ENCODE measurements around the gene GRAMD2B.
A peak's percentile ranks its signal among the peaks of the same experiment; 100 is the strongest.
"Not testable (repeated sequence)": the region's sequence is repeated elsewhere in the genome, so short reads cannot be mapped to it uniquely, and the experiment has no call there.

The GRAMD2B gene

DNA sequence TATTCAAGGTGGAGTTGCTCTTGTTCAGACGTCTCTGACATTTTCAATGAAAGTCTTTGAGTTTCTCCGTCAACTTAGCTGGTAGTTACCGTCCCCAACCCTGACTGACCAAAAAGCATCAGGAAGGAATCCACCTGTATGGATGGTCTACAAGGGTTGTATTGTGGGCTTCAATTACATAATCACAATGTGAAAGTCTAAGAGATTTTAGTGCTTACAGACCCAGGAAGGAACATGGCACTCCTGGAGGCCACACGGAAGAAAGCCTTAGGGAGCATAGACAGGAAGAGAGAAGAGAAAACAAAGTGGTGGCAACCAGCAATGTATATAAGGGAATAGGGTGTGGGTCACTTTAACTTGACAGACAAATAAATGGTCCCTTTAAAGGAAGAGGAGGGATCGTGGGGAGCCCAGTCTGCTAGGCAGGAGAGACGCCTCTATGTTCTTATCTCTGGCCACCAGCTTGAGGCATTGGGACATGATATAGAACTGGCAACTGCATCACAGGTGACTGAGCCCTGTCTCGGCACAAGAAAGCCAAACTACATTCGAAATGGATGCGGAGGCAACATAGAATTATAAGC lies 91.4 kb downstream of the GRAMD2B start:
- DNase-seq = no peak

DNA sequence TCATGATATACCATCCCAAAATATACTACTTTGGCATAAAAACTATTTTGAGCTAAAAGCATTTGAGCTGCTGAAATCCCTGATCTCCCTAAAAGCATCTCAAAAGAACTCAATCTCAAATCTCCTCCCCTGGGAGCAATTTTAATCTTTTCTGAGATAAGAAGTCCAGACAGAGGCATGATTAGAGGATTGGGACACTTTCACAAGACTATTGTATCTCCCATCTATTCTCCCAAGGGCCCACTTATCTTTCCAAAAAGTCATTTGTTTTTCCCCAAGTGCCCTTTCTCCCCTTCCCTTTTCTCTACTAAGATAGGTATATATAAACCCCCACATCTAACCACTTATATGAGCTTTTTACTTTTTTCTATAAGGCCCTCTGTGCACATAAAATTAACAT lies 92.1 kb downstream of the GRAMD2B start:
- DNase-seq = no peak

DNA sequence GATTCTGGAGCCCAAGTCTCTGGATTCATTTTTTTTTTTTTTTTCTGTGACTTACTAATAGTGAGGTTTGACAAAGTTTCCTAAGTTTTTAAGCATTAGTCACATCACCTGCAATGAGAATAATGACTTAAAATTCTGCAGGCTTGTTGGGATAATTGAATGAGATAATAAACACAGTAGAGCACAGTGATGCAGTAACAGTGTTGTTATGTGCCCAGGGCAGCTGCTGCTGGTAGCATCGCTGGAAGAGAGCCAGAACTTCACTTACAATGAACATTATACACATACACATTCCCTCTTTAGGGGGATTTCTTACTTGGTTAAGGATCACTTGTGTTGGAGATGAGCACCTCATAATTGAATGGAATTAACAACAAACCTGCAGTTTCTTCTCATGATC lies 92.9 kb downstream of the GRAMD2B start:
- peak; percentile 23 for DNase-seq

DNA sequence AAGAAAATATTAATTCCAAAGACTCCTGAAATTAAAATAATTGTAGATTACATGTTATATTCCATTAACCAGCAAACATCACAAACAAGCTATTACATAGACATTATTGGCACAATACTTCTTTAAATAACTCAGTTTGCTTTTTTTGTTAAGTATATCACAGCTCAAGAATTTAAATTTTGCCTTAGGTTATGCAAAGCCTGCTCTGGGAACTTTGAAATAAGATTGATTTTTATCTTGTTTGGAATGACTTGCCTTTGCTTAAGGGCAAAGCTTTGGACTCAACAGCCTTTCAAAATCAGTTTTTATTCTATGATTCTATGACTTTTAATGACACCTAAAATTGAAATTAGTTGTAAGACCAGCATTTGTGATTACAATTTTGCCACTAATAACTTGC lies 93.6 kb downstream of the GRAMD2B start:
- DNase-seq = no peak

DNA sequence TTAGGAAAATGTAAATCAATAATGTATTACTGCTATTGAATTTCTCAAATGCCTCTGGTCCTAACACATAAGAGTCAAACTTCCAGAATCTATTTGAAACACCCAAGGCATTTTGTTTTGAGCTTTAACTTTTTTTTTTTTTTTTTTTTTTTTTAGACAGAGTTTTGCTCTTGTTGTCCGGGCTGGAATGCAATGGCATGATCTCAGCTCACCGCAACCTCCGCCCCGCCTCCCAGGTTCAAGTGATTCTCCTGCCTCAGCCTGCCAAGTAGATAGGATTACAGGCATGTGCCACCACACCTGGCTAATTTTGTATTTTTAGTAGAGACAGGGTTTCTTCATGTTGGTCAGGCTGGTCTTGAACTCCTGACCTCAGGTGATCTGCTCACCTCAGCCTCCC lies 96.0 kb downstream of the GRAMD2B start:
- DNase-seq = not testable (repeated sequence)

DNA sequence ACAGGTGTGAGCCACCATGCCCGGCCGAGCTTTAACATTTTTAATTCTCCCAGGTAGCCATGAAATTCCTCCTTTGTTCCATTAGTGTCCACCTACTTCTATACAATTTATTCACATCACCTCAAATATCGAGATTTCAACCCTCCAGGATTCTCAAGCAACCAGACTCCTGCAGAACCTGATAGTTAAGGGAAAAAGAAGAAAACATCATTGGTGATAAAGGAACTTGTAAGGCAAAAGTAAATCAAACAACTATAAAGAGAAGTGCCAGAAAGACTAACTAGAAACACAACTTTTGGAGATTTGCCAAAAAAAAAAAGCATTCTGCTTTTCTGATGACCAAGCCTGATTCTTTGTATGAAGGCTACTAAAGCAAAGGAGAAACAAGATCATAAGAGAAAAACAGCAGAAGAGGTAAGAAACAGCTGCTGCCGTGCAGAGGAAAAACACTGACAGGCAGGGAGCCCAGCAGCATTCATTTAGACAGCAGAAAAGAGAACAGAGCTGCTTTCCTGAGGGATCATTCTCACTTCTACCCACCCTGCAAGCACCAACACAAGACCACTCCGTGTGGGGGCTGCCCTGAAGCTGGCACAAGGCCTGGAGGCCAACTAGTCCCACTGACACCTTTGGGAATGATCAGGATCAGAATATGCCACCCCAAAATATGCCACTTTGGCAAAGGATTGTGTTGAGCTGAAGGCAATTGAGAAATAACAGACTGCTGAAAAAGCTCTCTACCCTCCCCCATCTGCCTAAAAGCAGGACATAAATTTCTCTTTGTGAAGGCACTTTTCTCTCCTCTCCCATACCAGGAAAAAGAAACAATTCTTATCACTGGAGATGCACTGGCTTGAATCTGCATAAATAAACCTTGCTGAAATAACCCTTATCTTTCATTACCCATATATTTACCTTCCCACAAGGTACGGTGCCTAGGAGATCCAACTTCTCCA lies 96.7 kb downstream of the GRAMD2B start:
- no peak for DNase-seq

DNA sequence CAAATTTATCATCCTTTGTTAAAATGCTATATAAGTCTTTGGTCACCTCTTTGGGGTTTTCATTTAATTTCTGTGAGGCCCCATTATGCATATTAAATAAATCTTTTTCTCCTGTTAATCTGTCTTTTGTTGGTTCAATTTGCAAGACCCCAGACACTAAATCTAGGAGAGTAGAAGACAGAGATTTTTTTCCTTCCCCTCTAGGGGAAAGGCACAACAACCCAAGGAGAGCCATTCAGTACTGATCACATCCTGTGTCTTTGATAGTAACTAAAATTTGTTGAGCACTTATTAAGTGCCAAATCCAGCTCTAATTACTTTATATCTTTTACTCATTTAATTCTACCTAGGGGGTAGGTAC lies 97.4 kb downstream of the GRAMD2B start:
- DNase-seq = no peak

DNA sequence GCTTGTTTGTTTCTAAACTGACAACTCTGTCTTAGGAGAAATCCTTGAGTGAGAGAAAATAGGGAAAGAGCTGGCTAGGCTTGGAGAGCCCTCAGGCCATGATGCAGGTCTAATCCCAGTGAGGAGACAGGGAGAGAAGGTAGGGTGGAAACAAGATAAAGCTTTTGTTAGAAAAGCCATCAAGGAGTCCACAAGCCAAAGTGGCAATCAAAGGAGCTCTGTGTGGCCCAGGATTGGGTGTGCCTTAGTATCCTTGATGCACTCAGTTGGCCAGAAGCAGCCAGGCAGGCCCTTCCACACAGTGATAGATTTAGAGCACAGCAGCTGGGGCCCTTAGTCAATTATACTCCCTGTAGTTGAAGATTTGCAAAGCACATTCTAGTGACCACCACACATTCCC lies 97.9 kb downstream of the GRAMD2B start:
- DNase-seq = no peak

DNA sequence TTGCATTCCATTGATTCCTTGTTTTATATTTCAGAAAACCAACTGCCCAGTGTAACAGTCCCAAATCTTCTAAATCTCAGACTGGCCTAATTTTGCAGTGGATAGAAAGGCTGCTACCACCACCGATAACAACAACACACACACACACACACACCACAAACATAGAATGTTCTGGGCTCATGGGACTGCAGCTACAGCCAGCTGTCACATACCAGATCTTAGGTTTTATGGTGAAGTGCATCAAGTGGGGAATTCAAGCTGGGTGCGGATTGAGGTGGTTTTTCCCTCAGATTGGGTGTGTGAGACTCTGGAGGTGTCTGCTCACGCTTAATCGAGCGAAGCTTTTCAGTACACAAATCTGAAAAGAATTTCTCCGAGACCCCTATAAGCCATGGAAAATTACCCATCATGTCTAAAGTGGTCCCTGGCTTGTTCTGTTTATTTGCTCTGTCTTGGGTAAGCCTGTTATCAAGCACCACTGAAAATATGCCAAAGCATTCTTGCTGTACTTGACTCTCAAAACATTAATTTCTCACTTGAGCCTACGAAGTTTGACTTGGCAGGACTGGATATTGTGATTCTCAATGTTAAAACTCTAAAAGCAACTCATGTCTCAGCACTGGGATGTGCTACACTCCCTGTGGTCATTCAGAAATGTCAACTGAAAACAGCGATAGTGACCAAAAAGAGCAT lies 100.8 kb downstream of the GRAMD2B start:
- no peak for DNase-seq

DNA sequence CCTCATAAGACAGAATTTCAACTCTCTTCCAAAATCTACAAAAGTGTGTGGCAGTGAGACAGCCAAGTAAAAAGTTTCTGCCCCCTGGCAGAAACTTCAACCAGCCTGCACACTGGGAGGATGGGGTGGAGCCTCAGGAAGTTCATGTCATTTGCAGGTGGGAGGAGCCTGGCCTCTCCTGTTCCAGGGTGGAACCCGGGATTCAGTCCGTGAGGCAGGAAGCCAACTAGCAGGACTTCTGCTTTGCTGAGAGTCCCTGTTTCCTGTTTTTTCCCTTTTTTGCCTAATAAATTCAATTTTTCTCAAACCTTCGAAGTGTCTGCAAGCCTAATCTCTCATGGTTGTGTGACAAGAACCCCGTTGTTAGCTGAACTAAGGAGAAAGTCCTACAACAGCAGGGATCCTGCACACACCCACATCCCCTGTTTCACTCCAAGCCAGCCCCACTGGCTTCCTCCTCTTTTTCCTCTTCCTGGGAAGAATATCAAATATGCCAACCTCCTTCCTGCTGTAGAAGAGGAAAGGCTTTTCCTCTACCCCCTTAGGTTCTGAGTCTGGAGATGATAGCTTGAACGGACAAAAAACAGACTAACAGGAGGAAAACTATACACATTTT lies 102.5 kb downstream of the GRAMD2B start:
- DNase-seq = no peak

DNA sequence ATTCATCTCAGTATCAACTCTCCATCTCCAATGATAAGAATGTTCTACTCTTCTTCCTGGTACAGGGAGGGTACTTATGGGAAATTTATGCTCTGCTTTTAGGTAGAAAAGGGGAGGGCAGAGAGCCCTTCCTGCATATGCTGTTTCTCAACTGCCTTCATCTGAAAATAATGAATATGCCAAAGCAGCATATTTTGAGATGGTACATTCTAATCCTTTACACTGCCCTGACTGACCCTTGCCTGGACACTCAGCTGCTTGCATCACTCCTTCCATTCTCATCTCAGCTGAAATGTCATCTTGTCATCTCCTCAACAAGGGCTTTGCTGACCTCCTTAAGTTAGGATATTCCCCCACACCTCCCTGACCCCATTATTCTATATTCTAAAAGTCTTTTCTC lies 103.3 kb downstream of the GRAMD2B start:
- no peak for DNase-seq

DNA sequence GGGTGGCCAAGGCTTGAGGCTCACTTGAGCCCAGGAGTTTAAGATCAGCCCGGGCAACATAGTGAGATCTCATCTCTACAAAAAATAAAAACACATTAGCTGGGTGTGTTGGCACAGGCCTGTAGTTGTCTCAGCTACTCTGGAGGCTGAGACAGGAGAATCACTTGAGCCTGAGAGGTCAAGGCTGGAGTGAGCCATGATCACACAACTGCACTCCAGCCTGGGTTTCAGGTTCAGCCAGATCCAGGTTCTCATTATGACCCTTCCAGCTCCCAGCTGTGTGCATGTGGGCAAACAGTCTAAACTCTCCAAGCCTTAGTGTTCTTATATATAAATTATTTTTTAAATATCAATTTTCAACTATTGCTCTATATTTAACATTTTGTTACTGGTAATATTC lies 103.9 kb downstream of the GRAMD2B start:
- DNase-seq = no peak

DNA sequence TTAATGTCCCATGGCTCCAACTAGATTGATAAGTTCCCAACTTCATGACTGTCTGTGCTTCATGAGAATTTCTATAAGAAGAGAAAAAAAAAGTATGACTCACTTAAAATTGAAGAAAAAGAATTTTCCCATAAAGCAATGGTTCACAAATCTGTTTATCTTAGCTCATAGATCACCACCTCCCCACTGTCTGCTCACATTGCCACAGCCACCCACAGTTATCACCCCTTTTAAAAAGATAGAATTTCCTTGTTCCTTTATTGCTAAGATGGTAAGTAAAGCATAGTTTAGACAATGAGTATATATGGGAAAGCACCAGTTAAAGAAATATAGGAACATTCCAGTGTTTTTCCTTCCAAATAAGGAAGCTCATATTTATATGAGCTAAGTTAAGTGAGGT lies 104.7 kb downstream of the GRAMD2B start:
- no peak for DNase-seq

DNA sequence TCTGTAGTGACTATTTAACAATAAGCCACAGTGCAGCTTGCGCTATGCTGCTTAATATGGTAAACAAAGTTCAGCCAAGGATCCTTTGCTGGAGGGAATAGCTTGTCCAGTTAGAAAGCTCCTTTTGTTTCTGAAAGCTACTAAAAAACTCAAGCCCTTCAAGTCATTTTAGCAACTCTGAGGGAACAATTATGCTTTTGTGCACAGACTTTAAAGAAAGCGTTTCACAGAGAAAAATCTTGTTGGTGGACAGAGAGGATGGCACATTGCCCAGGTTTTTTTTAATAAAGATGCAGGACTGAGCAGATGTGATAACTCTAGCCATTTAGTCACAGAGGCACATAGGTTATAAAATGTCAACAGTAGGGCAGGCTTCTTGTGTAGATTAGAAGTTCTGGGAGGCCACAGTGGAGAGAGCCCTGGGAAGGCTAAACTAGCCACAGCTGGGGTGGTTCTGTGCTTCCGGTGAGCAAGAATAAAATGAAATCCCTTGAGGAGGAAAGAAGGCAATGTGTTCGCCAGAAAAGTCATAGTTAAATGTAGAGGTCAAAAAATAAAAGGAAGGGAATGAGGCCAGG lies 108.4 kb downstream of the GRAMD2B start:
- DNase-seq = no peak

DNA sequence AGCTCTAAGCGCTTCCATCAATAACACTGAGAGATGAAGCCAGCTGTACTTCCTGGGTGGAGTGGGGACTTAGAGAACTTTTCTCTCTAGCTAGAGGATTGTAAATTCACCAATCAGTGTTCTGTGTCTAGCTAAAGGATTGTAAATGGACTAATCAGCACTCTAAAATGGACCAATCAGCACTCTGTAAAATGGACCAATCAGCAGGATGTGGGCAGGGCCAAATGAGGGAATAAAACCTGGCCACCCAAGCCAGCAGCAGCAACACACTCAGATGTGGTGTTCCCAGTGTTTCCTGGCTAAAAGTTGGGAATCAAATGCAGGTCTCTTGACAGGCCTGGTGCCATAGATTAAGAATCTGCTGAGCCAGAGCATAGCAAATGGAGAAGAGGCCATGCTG lies 111.3 kb downstream of the GRAMD2B start:
- DNase-seq = no peak

DNA sequence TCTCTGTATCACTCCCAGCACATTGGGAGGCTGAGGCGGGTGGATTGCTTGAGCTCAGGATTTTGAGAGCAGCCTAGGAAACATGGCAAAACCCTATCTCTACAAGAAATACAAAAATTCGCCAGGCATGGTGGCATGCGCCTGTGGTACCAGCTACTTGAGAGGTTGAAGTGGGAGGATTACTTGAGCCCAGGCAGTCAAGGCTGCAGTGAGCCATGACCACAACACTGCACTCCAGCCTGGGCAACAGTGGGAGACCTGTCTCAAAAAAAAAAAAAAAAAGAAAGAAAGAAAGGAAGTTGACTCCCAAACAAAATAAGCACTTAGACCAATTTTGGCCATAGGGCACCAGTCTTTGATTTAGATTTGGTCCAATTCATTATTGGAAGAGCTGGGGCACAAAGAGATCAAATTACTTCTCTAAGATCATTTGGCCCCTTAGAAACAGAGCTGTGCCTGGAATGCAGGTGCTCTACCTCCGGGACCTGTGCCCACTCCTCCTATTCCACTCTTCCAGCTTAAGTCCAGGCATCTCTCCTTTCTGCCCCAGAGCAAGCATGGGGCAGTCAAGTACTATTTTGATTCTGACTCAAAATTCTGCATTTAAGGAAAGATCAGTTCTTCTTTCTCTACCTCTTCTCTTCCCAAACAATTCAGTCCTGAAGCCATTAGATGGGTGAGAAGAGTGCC lies 112.8 kb downstream of the GRAMD2B start:
- no peak for DNase-seq

DNA sequence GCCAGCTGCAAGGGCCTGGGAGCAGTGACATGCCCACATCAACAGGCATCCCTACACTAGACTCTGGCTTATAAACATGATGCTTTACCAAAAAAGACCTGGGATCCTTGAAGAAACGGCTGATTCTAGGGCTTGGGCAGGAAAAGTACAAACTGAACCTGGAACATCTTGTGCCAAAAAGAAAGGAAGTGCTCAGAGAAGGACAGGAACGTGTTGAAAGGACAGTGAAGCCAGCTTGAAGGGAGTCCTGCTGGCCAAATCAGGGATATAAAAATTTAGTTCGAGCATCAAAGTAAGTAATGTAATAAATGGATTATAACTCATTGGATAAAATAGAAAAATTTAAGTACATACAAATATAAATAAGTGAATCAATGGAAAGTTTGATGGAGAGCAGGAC lies 113.7 kb downstream of the GRAMD2B start:
- DNase-seq = no peak

DNA sequence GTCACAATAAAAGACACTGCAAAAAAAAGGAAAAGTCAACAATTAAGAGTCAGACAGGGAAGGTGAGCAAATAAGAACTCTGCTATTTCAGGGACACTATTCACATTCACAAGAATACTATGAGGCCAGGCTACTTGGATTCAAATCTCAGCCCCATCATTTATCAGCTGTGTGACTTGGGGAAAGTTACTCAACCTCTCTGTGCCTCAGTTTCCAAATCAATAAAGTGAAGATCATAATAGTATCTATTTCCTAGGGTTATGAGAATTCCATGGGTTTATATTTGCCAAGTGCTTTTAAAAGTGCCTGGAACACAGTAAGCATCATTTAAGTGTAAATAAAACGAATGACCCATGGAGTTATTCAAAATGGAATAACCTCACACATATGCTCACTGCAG lies 115.4 kb downstream of the GRAMD2B start:
- no peak for DNase-seq

DNA sequence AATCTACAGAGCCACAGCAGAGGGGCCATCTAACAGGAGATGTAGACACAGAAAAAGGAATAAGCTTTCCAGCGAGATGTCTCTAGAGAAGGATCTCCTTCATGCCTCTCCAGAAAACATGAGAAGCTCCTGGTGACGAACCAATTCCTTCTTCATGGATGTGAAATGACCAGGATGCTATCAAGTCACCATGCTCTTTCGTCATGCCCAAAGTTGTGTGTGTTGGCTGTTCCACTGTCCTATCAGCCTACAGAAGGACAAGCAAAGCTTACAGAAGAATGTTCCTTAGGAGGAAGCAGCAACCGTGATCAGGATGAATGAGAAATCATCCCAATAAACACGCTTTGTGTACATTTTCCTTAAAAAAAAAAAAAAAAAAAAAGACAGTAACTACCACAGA lies 117.4 kb downstream of the GRAMD2B start:
- DNase-seq = no peak

DNA sequence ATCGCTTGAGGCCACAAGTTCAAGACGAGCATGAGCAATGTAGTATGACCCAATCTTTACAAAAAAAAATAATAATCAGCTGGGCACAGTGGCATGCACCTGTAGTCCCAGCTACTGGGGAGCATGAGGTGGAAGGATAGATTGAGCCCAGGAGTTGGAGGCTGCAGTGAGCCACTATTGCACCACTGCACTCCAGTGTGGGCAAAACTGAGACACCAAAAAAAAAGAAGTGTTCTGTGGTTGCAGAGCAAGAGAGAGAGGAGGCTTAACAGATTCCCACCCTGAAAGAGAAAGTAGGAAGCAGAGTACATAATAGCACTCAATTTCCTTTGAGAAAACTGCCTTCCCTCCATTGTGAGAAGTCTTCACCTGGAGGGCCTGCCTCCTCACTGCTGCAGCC lies 119.2 kb downstream of the GRAMD2B start:
- DNase-seq = no peak

DNA sequence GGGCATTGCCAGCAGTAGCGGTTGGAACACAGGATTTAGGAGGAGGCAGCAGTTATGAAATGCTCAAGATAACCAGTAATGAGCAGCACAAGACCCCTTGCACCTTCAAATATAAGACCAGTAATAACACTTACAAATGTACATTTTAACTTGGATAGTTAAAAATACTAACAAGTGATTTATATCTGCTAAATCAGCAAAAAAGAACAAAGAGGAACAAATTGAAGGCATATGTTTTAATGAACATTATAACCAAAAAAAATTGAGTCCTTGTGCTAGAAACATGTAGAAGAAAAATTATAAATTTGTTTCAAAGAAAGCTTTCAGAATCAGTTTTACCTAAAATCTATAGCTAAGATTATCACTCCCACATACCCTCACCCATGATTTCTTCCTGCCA lies 119.8 kb downstream of the GRAMD2B start:
- no peak for DNase-seq

DNA sequence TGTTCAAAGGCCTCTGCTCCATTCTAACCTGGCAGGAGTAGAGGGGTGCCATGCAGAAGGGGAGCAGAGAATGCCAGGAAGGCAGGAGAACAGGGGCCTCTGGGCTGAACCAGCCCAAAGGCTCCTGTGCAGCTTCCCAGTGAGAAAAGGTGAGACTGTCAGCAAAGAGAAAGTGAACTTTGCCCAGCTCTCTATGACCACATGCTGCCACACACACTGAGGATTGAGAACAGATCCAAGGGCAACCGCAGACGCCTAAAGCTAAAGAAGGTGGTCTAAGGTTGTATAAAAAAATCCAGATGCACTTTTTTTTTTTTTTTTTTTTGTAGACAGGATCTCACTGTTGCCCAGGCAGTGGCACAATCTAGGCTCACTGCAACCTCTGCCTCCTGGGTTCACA lies 120.5 kb downstream of the GRAMD2B start:
- no peak for DNase-seq
